GM19023 (cell line): ENCODE measurements around the gene TMEM117.

ENCODE experiments used
- ATAC-seq: cut with Tn5 transposase; IDR thresholded peaks from one replicate; pipeline ENCODE4 v1.9.1; 2021; ENCODE audit warnings: mild to moderate bottlenecking, moderate library complexity; ENCODE audit not compliant: unreplicated experiment

The TMEM117 gene

DNA sequence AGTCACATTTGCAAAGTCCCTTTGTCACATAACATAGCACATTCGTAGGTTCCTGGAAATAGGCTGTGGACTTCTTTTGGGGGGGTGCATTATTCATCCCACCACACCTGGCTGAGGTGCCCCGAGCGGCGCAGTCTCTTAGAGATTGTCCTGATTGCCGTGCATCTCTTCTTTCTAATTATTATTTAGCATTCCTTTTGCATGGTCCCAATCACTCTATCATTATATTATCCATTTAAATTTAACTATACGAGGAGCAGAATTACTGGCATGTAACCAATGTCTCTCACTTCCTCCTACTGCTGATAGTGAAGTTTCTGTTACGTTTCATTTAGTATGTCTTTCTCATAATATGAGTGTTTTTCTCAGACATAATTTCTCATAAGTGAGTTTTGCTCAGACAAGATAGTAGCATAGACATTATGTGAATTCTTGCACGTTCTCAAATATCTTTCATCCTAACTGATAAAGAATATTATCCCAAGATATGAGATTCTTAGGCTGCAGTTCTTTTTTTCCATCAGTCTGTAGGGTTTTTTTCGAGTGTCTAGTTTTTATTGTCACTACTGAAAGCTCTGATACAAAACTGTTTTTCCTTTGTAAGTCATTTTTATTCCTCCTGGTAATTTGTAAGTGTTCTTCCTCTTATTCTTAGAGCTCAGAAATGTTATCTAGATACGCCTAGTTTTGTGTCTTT is 595.9 kb downstream of the TMEM117 start:
- ATAC-seq: no peak

DNA sequence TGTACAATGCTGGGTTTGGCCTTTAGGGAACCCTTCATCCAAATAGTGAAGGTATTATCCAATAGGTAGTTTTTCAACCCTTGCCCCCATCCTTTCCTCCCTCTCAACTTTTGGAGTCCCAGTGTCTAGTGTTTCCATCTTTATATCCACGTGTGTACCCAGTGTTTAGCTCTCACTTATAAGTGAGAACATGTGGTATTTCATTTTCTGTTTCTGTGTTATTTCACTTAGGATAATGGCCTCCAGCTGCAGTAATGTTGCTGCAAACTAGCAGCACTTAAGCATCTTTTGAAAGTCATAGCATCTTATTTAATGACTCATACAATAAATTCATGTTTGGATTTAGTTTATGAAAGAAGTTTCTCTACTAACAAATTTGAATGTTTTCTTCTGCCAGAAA is 597.8 kb downstream of the TMEM117 start:
- ATAC-seq: no peak

DNA sequence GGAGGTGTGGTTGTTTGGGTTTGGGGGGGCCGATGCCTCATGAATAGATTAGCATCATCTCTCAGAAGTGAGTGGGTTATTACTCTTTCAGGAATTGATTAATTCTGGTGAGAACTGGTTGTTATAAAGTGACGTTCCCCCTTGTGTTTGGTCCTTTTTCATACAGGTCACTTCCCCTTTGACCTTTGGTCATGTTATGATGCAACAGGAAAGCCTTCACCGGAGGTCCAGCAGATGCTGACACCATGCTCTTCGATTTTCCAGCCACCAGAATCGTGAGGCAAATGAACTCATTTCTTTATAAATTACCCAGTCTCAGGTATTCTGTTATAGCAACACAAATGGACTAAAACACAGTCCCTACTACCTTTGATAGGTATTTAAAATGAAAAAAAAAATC is 600.9 kb downstream of the TMEM117 start:
- no peak for ATAC-seq
